ENCODE results near the gene PPP2R2C.

GRCh38 chr4:6410664-6411063 lies 61.8 kb downstream of the PPP2R2C start:
- TF ChIP-seq ZNF274 (IDR thresholded peaks at IDR 0.05; ENCODE audit: low read depth, low read length) (no peak), SUZ12 (IDR thresholded peaks at IDR 0.05; ENCODE audit: extremely low read depth, insufficient read depth, insufficient read length) (no peak)

Measured in NT2/D1 (cell line).